Activated CD8-positive, alpha-beta memory T cell treated with anti-CD3 and anti-CD28 coated beads, Interleukin-2, amount 10 ng/mL, durations not matched to agents 7 days and 5 days (primary cell): ENCODE results near the gene ABCC1. TPM values are rescaled to one million over a fixed set of nuclear protein-coding genes. Genes with fewer than 3 reads are reported as not detected.
"Not testable (repeated sequence)": the region's sequence is repeated elsewhere in the genome, so short reads cannot be mapped to it uniquely, and the experiment has no call there.

Experiments used
- ATAC-seq: fragments of 150-1000 bp; cut with Tn5 transposase; one replicate; pipeline ENCODE4 v1.10.0; 2021; ENCODE audit warnings: moderate library complexity
- CTCF ChIA-PET: fragments of 350-600 bp; sonication (Branson Sonifier 250); formaldehyde crosslinking; loops from one replicate; lab custom pipeline; 2021; ENCODE audit warnings: antibody characterized with exemption; lab: Charles Lee
- DNase-seq: peaks from one replicate; pipeline ENCODE4 v3.0.0-alpha.2; 2020
- H3K27ac Mint-ChIP-seq: one replicate; pipeline ENCODE4 v1.8.0; 2021; ENCODE audit warnings: mild to moderate bottlenecking, mixed read lengths
- H3K27me3 Mint-ChIP-seq: one replicate; pipeline ENCODE4 v1.8.0; 2021; ENCODE audit warnings: mixed read lengths
- H3K36me3 Mint-ChIP-seq: one replicate; pipeline ENCODE4 v1.8.0; 2021; ENCODE audit warnings: mild to moderate bottlenecking, mixed read lengths
- H3K4me1 Mint-ChIP-seq: one replicate; pipeline ENCODE4 v1.8.0; 2021; ENCODE audit warnings: mixed read lengths
- H3K4me3 Mint-ChIP-seq: one replicate; pipeline ENCODE4 v1.8.0; 2021; ENCODE audit warnings: mild to moderate bottlenecking, moderate library complexity, mixed read lengths
- H3K9me3 Mint-ChIP-seq: one replicate; pipeline ENCODE4 v1.8.0; 2022; ENCODE audit warnings: low read depth, mixed read lengths
- total RNA-seq, 2 experiments: library from RNA; stranded (reverse); gene quantifications; one replicate each; pipeline ENCODE4 v1.2.3, GENCODE V29; 2021

ABCC1 gene
- total RNA-seq, 2 experiments from 2014 or later, result 54.9 to 76.8 TPM

- no peak overlapping the region for H3K4me3 Mint-ChIP-seq
- CTCF ChIA-PET, result no interaction called here
These were observed 23.8 kb upstream of the ABCC1 start for GRCh38 chr16:15925631-15926030.

GRCh38 chr16:15928261-15929104 is 20.9 kb upstream of the ABCC1 start:
- Mint-ChIP-seq H3K4me1 (no peaks in the 10 kb centered on the region), H3K27ac (no peak overlapping the region), H3K4me3 (no peak overlapping the region), H3K36me3 (no peaks in the 10 kb centered on the region), H3K9me3 (no peaks in the 10 kb centered on the region), H3K27me3 (peaks cover 3% of the 10 kb centered on the region)
- CTCF ChIA-PET, result interaction anchor here (0.9 to 1.2 kb wide), 2 partner anchors 12 to 110 kb away, joined by 3 read pairs; no protein-coding TSS in a partner anchor
- no peak for ATAC-seq
- no peak for DNase-seq

More at GRCh38 chr16:15925631-15926030, 23.8 kb upstream of the ABCC1 start:
- Mint-ChIP-seq H3K9me3 (no peaks in the 10 kb centered on the region), H3K36me3 (no peaks in the 10 kb centered on the region), H3K4me1 (no peaks in the 10 kb centered on the region), H3K27ac (no peak overlapping the region), H3K27me3 (peaks cover 3% of the 10 kb centered on the region)
- DNase-seq, result no peak
- ATAC-seq, result no peak

DNA sequence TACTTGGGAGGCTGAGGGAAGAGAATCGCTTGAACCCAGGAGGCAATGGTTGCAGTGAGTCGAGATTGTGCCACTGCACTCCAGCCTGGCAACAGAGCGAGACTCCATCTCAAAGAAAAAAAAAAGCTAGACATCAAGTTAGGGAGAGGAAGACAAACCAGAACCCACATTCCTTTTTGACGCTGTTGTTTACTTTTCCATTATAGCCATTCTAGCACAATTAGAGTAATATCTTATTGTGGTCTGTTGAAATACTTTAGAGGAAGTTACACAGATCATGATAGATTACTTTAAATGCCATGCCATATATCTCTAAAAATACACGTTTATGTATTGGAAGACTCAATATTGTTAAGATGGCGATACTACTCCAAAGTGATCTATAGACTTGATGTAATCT is 16.5 kb upstream of the ABCC1 start:
- Mint-ChIP-seq H3K4me1 (no peaks in the 10 kb centered on the region), H3K27me3 (peaks cover 8% of the 10 kb centered on the region), H3K4me3 (no peak overlapping the region), H3K9me3 (no peaks in the 10 kb centered on the region), H3K36me3 (no peaks in the 10 kb centered on the region), H3K27ac (no peak overlapping the region)
- ATAC-seq, result no peak
- CTCF ChIA-PET, result no interaction called here
- DNase-seq, result no peak

GRCh38 chr16:15933781-15934180 is 15.6 kb upstream of the ABCC1 start:
- Mint-ChIP-seq H3K9me3 (no peaks in the 10 kb centered on the region), H3K36me3 (no peaks in the 10 kb centered on the region), H3K27me3 (peaks cover 8% of the 10 kb centered on the region), H3K4me3 (no peak overlapping the region), H3K4me1 (no peaks in the 10 kb centered on the region), H3K27ac (no peak overlapping the region)
- DNase-seq, result no peak
- CTCF ChIA-PET, result interaction anchor here (1.0 kb wide), 1 partner anchor 11 kb away, joined by 3 read pairs; no protein-coding TSS in a partner anchor
- no peak for ATAC-seq

DNA sequence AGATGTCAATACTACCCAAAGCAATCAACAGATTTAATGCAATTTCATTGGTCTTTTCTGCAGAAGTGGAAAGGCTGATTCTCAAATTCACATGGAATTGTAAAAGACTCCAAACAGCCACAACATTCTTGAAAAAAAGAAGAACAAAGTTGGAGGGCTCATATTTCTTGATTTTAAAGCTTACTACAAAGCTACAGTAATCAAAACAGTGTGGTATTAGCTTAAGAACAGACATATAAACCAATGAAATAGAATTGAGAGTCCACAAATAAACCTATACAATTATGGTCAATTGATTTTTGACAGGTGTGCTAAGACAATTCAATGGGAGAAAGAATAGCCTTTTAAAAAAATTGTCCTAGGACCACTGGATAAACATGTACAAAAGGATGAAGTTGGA is 14.4 kb upstream of the ABCC1 start:
- Mint-ChIP-seq H3K27ac (no peak overlapping the region), H3K9me3 (no peaks in the 10 kb centered on the region), H3K36me3 (no peaks in the 10 kb centered on the region), H3K4me3 (no peak overlapping the region), H3K27me3 (peaks cover 8% of the 10 kb centered on the region), H3K4me1 (peaks cover 6% of the 10 kb centered on the region)
- ATAC-seq, result no peak
- no peak for DNase-seq
- CTCF ChIA-PET, result no interaction called here

- H3K36me3 Mint-ChIP-seq, H3K4me3 Mint-ChIP-seq, DNase-seq, CTCF ChIA-PET, ATAC-seq, H3K9me3 Mint-ChIP-seq, H3K27ac Mint-ChIP-seq, H3K27me3 Mint-ChIP-seq: not testable (repeated sequence)
- peaks cover 12% of the 10 kb centered on the region for H3K4me1 Mint-ChIP-seq
These were observed 12.6 kb upstream of the ABCC1 start for GRCh38 chr16:15936809-15937208.

DNA sequence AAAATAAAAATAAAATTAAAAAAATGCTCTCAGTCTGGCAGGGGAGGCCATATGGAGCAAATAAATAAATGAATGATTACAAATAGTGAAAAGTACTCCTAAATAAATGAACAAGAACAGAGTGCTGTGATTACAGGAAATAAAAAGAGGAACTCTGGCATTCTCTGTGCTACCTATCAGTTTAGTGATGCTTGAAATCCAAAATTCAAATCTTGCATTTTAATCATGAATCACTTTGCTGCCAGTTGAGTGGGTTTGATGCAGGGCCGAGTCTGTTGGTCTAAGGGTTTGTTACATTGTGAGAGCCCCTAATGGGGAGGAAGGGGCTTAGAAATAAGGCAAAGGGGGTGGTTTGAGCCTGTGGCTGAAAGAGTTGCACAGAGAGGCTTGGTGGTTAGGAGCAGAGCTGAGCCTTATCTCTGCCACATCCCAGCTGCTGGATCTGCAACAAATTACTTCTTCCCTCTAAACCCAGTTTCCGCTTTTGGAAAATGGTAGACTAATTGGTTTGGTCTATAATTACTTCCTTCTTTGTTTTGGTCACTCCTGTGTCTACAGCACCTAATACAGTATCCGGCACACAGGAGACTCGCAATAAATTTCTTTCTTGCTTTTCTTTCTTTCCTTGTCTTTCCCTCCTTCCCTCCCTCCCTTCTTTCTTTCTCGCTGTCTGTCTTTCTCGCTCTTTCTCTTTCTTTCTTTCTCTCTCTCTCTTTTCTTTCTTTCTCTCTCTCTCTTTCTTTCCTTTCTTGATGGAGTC is 6.3 kb upstream of the ABCC1 start:
- Mint-ChIP-seq H3K27me3 (no peaks in the 10 kb centered on the region), H3K27ac (no peak overlapping the region), H3K4me3 (no peak overlapping the region), H3K36me3 (no peaks in the 10 kb centered on the region), H3K9me3 (no peaks in the 10 kb centered on the region), H3K4me1 (peaks cover 19% of the 10 kb centered on the region)
- no peak for ATAC-seq
- DNase-seq, result no peak
- CTCF ChIA-PET, result no interaction called here

DNA sequence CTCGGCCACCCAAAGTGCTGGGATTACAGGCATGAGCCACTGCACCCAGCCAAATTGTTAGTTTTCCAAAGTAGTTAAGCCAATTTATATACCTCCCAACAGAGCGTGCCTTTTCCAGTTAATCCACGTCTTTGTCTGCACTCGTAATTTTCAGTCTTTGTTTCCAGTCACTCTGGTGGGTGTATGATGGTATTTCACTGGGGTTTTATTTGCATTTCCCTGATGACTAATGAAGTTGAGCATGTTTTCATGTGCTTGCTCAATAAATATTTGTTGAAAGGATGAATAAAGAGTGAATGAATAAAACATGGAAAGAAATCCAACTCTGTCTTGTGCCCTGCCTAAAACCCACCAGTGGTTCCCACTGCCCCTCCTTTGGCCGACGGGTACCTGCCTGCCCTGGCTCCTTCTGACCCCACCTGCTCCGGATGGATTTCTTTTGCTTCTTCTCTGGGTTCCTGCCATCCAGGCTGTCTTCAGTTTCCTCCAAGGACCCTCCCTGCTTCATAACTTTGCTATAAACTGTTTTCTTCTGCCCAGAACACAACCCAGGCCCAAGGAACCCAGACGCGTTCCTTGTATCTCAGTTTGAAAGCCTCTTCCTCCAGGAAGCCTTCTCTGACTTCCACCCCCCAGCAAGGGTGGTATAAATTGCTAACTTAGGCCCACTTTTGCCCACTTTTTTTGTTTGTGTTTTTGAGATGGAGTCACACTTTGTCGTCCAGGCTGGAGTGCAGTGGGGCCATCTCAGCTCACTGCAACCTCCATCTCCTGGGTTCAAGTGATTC is 3.0 kb upstream of the ABCC1 start:
- Mint-ChIP-seq H3K4me3 (no peak overlapping the region), H3K4me1 (peaks cover 19% of the 10 kb centered on the region), H3K27me3 (no peaks in the 10 kb centered on the region), H3K9me3 (no peaks in the 10 kb centered on the region), H3K36me3 (peaks cover 1% of the 10 kb centered on the region), H3K27ac (no peak overlapping the region)
- CTCF ChIA-PET, result no interaction called here
- ATAC-seq (no peak), DNase-seq (no peak)

DNA sequence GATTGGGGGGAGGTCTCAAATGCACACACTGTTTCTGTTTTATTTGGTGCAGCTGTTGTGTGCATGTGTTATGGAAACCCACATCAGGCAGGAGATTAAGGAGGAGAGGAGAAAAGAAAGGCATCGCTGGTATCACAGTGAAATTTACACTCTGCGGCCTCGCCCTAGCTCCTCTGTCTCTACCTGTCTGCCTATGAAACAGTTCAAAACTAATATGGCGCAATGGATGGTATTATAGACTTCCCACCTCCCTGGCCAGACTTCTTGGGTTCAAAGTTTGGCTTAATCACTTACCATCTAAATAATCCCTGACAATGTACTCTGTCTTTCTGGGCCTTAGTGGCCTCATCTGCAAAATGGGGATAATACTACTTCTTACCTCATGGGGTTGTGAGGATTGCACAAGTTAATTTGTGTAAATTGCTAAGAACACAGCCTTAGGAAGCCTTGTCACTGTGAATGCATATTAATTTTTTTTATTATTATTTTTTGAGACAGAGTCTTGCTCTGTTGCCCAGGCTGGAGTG is 1.4 kb upstream of the ABCC1 start:
- H3K27me3 Mint-ChIP-seq, result no peaks in the 10 kb centered on the region
- ATAC-seq (no peak), DNase-seq (no peak)
- H3K36me3 Mint-ChIP-seq, result peaks cover 7% of the 10 kb centered on the region
- H3K9me3 Mint-ChIP-seq, result no peaks in the 10 kb centered on the region
- peaks cover 30% of the 10 kb centered on the region for H3K4me1 Mint-ChIP-seq
- CTCF ChIA-PET, result interaction anchor here (1.6 kb wide), 1 partner anchor 60 kb away, joined by 5 read pairs; the partner anchor contains the start of gene CEP20
- H3K27ac Mint-ChIP-seq, result no peak overlapping the region
- no peak overlapping the region for H3K4me3 Mint-ChIP-seq

DNA sequence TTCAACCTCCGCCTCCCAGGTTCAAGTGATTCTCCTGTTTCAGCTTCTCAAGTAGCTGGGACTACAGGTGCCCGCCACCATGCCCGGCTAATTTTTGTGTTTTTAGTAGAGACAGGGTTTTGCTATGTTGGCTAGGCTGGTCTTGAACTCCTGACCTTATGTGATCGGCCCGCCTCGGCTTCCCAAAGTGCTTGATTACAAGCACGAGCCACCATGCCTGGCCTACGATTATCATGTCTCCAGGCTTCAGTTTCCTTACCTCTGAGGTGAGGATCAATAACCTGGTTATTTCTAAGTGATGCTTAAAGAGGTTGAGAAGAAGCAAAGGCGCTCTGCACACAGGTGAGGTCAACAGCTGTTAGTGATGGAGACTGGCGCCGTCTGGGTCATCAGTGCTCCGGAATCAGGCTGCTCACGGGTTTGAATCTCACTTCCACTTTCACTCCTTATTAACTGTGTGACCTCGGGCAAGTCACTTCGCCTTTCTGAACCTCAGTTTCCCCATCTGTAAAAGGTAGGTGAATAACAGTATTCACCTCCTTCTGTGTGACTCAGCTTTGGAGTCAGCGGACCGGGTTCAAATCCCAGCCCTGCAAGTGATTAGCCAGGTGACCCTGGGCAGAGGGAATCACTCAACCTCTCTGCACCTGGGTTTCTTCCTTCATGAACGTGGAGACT is 745 bp upstream of the ABCC1 start:
- Mint-ChIP-seq H3K36me3 (peaks cover 11% of the 10 kb centered on the region), H3K27me3 (no peaks in the 10 kb centered on the region), H3K4me1 (peaks cover 34% of the 10 kb centered on the region), H3K9me3 (no peaks in the 10 kb centered on the region), H3K27ac (peak overlapping the region; percentile 92), H3K4me3 (peak overlapping the region; percentile 84)
- ATAC-seq (peak; percentile 1), DNase-seq (peak; percentile 51)
- CTCF ChIA-PET, result interaction anchor here (1.6 kb wide), 1 partner anchor 60 kb away, joined by 5 read pairs; the partner anchor contains the start of gene CEP20

GRCh38 chr16:15950161-15950854 is 892 bp downstream of the ABCC1 start:
- H3K27me3 Mint-ChIP-seq, result no peaks in the 10 kb centered on the region
- peak overlapping the region; percentile 97 for H3K27ac Mint-ChIP-seq
- no peaks in the 10 kb centered on the region for H3K9me3 Mint-ChIP-seq
- H3K36me3 Mint-ChIP-seq, result peaks cover 19% of the 10 kb centered on the region
- CTCF ChIA-PET, result interaction anchor here (0.9 to 3.1 kb wide), 4 partner anchors 9 to 95 kb away, joined by 3 to 11 read pairs (median 6); no protein-coding TSS in a partner anchor
- ATAC-seq (peak; percentile 31), DNase-seq (peak; percentile 65)
- H3K4me3 Mint-ChIP-seq, result peak overlapping the region; percentile 91
- peaks cover 46% of the 10 kb centered on the region for H3K4me1 Mint-ChIP-seq

- peaks cover 23% of the 10 kb centered on the region for H3K36me3 Mint-ChIP-seq
- DNase-seq, result no peak
- no peaks in the 10 kb centered on the region for H3K9me3 Mint-ChIP-seq
- ATAC-seq, result no peak
- peak overlapping the region; percentile 91 for H3K4me3 Mint-ChIP-seq
- H3K27ac Mint-ChIP-seq, result peak overlapping the region; percentile 97
- CTCF ChIA-PET, result interaction anchor here (0.9 to 3.1 kb wide), 4 partner anchors 9 to 94 kb away, joined by 3 to 11 read pairs (median 6); no protein-coding TSS in a partner anchor
- H3K4me1 Mint-ChIP-seq, result peaks cover 51% of the 10 kb centered on the region
- H3K27me3 Mint-ChIP-seq, result no peaks in the 10 kb centered on the region
These were observed 1.5 kb downstream of the ABCC1 start for GRCh38 chr16:15950869-15951268.
